GM12878 (cell line): ENCODE results near the gene GPR108. TPM values are rescaled to one million over a fixed set of nuclear protein-coding genes. Genes with fewer than 3 reads are reported as not detected.

Experiments used
- ATAC-seq: fragments of 200-7000 bp; cut with Tn5 transposase; 3 replicates; pipeline ENCODE4 v1.9.1; 2020; ENCODE audit warnings: mild to moderate bottlenecking, moderate library complexity
- BruUV-seq: library from RNA; stranded (reverse); fragments of 400-500 nt; replicated peaks from 2 replicates; lab custom pipeline; 2021; lab: Mats Ljungman, UMichigan
- CTCF ChIA-PET: fragments of 300-600 bp; sonication (Branson Sonifier 250); formaldehyde crosslinking; extraction: SDS; loops from one replicate; lab custom pipeline; 2021; ENCODE audit warnings: inconsistent platforms; lab: Yijun Ruan, JAX
- POLR2A ChIA-PET: fragments of 350-600 bp; formaldehyde crosslinking; extraction: SDS; loops from one replicate; lab custom pipeline; 2021; ENCODE audit warnings: inconsistent platforms; lab: Charles Lee
- RAD21 ChIA-PET: fragments of 300-600 bp; sonication (Branson Sonifier 250); formaldehyde crosslinking; loops from one replicate; lab custom pipeline; 2023; ENCODE audit warnings: antibody characterized with exemption; ENCODE audit not compliant: unreplicated experiment; lab: Charles Lee
- SMC1A ChIA-PET: fragments of 300-600 bp; sonication (Branson Sonifier 250); formaldehyde crosslinking; loops from one replicate; lab custom pipeline; 2023; ENCODE audit not compliant: unreplicated experiment, uncharacterized antibody; lab: Charles Lee
- DNase-seq: peaks from one replicate; pipeline ENCODE4 v3.0.0-alpha.2; 2011; ENCODE audit warnings: low read depth, low spot score
- FAIRE-seq: peaks from 3 replicates; lab custom pipeline; 2011; peaks lifted over from hg19 to GRCh38; lab: Jason Lieb, UNC
- H2AFZ ChIP-seq: 2 replicates; pipeline ENCODE4 v1.6.0; 2011; ENCODE audit warnings: low read depth, low read length, control low read depth; ENCODE audit not compliant: control insufficient read depth
- H3K27ac ChIP-seq: 2 replicates; pipeline ENCODE4 v1.5.1; 2011; ENCODE audit warnings: control low read depth; ENCODE audit not compliant: control insufficient read depth, insufficient read depth
- H3K27me3 ChIP-seq, 2 experiments: replicated peaks in 1 of 2; 2 replicates each; pipeline versions ENCODE4 v1.6.0 to v1.6.1; 2011; ENCODE audit warnings: low read length in 1 of 2; ENCODE audit not compliant: control insufficient read depth in 2 of 2, insufficient read depth in 2 of 2
- H3K36me3 ChIP-seq, 2 experiments: 2 replicates each; pipeline ENCODE4 v1.5.1; 2011; ENCODE audit warnings: low read length in 1 of 2; ENCODE audit not compliant: control insufficient read depth in 2 of 2, insufficient read depth in 2 of 2
- H3K4me1 ChIP-seq: 2 replicates; pipeline ENCODE4 v1.6.1; 2011; ENCODE audit warnings: mild to moderate bottlenecking, low read length, moderate library complexity, mixed read lengths; ENCODE audit not compliant: control insufficient read depth, insufficient read depth
- H3K4me2 ChIP-seq: 2 replicates; pipeline ENCODE4 v1.6.0; 2011; ENCODE audit warnings: control low read depth; ENCODE audit not compliant: control insufficient read depth, insufficient read depth
- H3K4me3 ChIP-seq: fragments of 200-600 bp; sonication (generic); 2 replicates; pipeline ENCODE4 v1.5.1; 2016
- H3K79me2 ChIP-seq: 2 replicates; pipeline ENCODE4 v1.6.0; 2011; ENCODE audit warnings: low read length; ENCODE audit not compliant: control insufficient read depth, insufficient read depth
- H3K9ac ChIP-seq: 2 replicates; pipeline ENCODE4 v1.8.0; 2011; ENCODE audit warnings: low read length, control low read depth, mixed read lengths; ENCODE audit not compliant: control insufficient read depth, insufficient read depth
- H3K9me3 ChIP-seq: replicated peaks from 3 replicates; pipeline ENCODE4 v1.5.1; 2011; ENCODE audit warnings: mild to moderate bottlenecking, low read length; ENCODE audit not compliant: control insufficient read depth, insufficient read depth
- H4K20me1 ChIP-seq: 2 replicates; pipeline ENCODE4 v1.6.0; 2011; ENCODE audit not compliant: control insufficient read depth, insufficient read depth
- BACH1 ChIP-seq: fragments of 450-650 bp; IDR thresholded peaks from 2 replicates; pipeline ENCODE4 v1.6.1; 2017; ENCODE audit warnings: mild to moderate bottlenecking, borderline replicate concordance
- CTCF ChIP-seq, 3 experiments: IDR thresholded peaks in 2 of 3; conservative IDR thresholded peaks in 1 of 3; 2 replicates each; pipeline ENCODE4 v1.5.1; 2011; ENCODE audit warnings: low read depth in 3 of 3, low read length in 3 of 3, mild to moderate bottlenecking in 3 of 3, control low read depth in 2 of 3, moderate library complexity in 2 of 3, inconsistent platforms in 1 of 3, mixed read lengths in 1 of 3; ENCODE audit not compliant: control insufficient read depth in 2 of 3, insufficient read depth in 1 of 3; ENCODE audit errors: extremely low read depth in 1 of 3
- ZBTB33 ChIP-seq: fragments of 450-650 bp; IDR thresholded peaks from 2 replicates; pipeline ENCODE4 v1.6.1; 2017; ENCODE audit warnings: mild to moderate bottlenecking
- WGBS: methylation state at CpG from one replicate; pipeline ENCODE4 v1.1.6; 2016; ENCODE audit warnings: low lambda C conversion rate; ENCODE audit not compliant: insufficient replicate concordance, insufficient coverage; ENCODE audit errors: missing lambda C conversion rate; 5-methylcytosine and 5-hydroxymethylcytosine counted together
- in situ Hi-C: fragments of 300-500 bp; cut with MboI; formaldehyde crosslinking; loops from 9 replicates; pipeline ENCODE4 v1.14.3; 2018; ENCODE audit warnings: mixed read lengths
- intact Hi-C: fragments of 100-400 bp; cut with micrococcal nuclease; formaldehyde crosslinking; loops from one replicate; pipeline ENCODE4 v1.14.2; 2022; ENCODE audit not compliant: unreplicated experiment
- polyA plus RNA-seq, 11 experiments: library from polyadenylated mRNA; depleted of rRNA in 4 of 11; unstranded in 6 of 11; stranded (reverse) in 5 of 11; fragments of >200 nt; fragmentation: Nextera tagmentation in 4 of 11; fragmentation: Illumina TruSeq in 1 of 11; extraction: Ambion mirVana in 4 of 11; extraction: Trizol in 1 of 11; gene quantifications; 1 replicate in 1 of 11; 2 replicates in 10 of 11; pipeline versions ENCODE4 v1.2.1 to v1.2.3, GENCODE V29; 2011 to 2016; ENCODE audit warnings: inconsistent platforms in 2 of 11, missing spikeins in 2 of 11, low read depth in 1 of 11
- total RNA-seq, 4 experiments: library from RNA; depleted of rRNA in 3 of 4; stranded (reverse); fragments of >200 nt in 3 of 4; fragmentation: Illumina TruSeq in 1 of 4; extraction: Trizol in 1 of 4; gene quantifications; 2 replicates each; pipeline versions ENCODE4 v1.2.1 to v1.2.3, GENCODE V29; 2013 to 2021

GPR108 gene
- total and polyA plus RNA-seq, 10 of the 15 experiments (the other 5 are each of a cell fraction or from before 2014, with no cell fraction given) = 4.4 to 87.2 (median 57.1) TPM

- no peak overlapping the region for H2AFZ ChIP-seq
- H3K4me3 ChIP-seq = no peak overlapping the region
- ChIA-PET RAD21 (no interaction called here), SMC1A (no interaction called here), POLR2A (no interaction called here), CTCF (interaction anchor here (0.6 kb wide), 1 partner anchor 985 kb away, joined by 3 read pairs; no protein-coding TSS in a partner anchor)
- intact Hi-C loops = no loop called here
- no TSS peak for BruUV-seq
- TF ChIP-seq BACH1 (no peak), CTCF (IDR thresholded peaks at IDR 0.05 in 2 of 3, conservative IDR thresholded peaks at IDR 0.05 in 1 of 3; ENCODE audit: control insufficient read depth in 2 of 3, extremely low read depth in 1 of 3, insufficient read depth in 1 of 3, low read depth in 3 of 3, low read length in 3 of 3) (peak in 2 of 3 experiments; percentile 20 to 21; a peak in 2 of 6 replicates), ZBTB33 (peak; percentile 91)
- H3K4me1 ChIP-seq = peaks cover 23% of the 10 kb centered on the region
- H4K20me1 ChIP-seq = no peaks in the 10 kb centered on the region
- no peak overlapping the region for H3K9ac ChIP-seq
- H3K9me3 ChIP-seq = no peaks in the 10 kb centered on the region
- H3K27me3 ChIP-seq = no peaks in the 10 kb centered on the region
- no peaks in the 10 kb centered on the region; a peak in 2 of 4 replicates for H3K36me3 ChIP-seq
- no peak overlapping the region for H3K27ac ChIP-seq
- H3K4me2 ChIP-seq = no peak overlapping the region
- in situ Hi-C loops = no loop called here
- FAIRE-seq (no peak), ATAC-seq (no peak), DNase-seq (no peak)
- WGBS = 91% methylated on average over 29 of the region's 29 CpGs
- peaks cover 21% of the 10 kb centered on the region for H3K79me2 ChIP-seq
These were observed 3.9 kb downstream of the GPR108 start for GRCh38 chr19:6733338-6734095.
